ENCODE data around the gene TYW3. TPM values are rescaled to one million over a fixed set of nuclear protein-coding genes. Genes with fewer than 3 reads are reported as not detected.
"Not testable (repeated sequence)": the region's sequence is repeated elsewhere in the genome, so short reads cannot be mapped to it uniquely, and the experiment has no call there.

Gene TYW3
- total RNA-seq, 1 donor from 2014 or later, result 14.5 TPM

GRCh38 chr1:74731399-74732052, 1.4 kb upstream of the TYW3 start:
- no peak for DNase-seq

- peak; percentile 16 for DNase-seq
Measured at GRCh38 chr1:74732071-74732946, 643 bp upstream of the TYW3 start.

GRCh38 chr1:74733604-74734484, 892 bp downstream of the TYW3 start:
- peak; percentile 90 for DNase-seq

GRCh38 chr1:74737333-74737732, 4.4 kb downstream of the TYW3 start:
- no peak for DNase-seq

GRCh38 chr1:74740307-74740980, 7.5 kb downstream of the TYW3 start:
- DNase-seq, result not testable (repeated sequence)

- DNase-seq, result not testable (repeated sequence)
Measured at GRCh38 chr1:74745247-74745646, 12.3 kb downstream of the TYW3 start.

- DNase-seq, result no peak
Measured at GRCh38 chr1:74748960-74749359, 16.0 kb downstream of the TYW3 start.

- DNase-seq, result no peak
Measured at GRCh38 chr1:74753104-74753503, 20.2 kb downstream of the TYW3 start.

- no peak for DNase-seq
Measured at GRCh38 chr1:74755475-74755874, 22.5 kb downstream of the TYW3 start.

GRCh38 chr1:74756650-74757049, 23.7 kb downstream of the TYW3 start:
- not testable (repeated sequence) for DNase-seq

GRCh38 chr1:74763807-74764206, 30.9 kb downstream of the TYW3 start:
- DNase-seq, result no peak

- DNase-seq, result no peak
Measured at GRCh38 chr1:74766579-74766978, 33.6 kb downstream of the TYW3 start.

GRCh38 chr1:74767490-74767889, 34.5 kb downstream of the TYW3 start:
- DNase-seq, result no peak

- DNase-seq, result peak; percentile 81
Measured at GRCh38 chr1:74771913-74772515, 39.1 kb downstream of the TYW3 start.

GRCh38 chr1:74772945-74773344, 40.0 kb downstream of the TYW3 start:
- no peak for DNase-seq

GRCh38 chr1:74773582-74773981, 40.6 kb downstream of the TYW3 start:
- DNase-seq, result no peak

- DNase-seq, result no peak
Measured at GRCh38 chr1:74775735-74776134, 42.8 kb downstream of the TYW3 start.

GRCh38 chr1:74777525-74777924, 44.6 kb downstream of the TYW3 start:
- DNase-seq, result no peak

GRCh38 chr1:74779750-74780149, 46.8 kb downstream of the TYW3 start:
- no peak for DNase-seq

- no peak for DNase-seq
Measured at GRCh38 chr1:74780594-74780993, 47.6 kb downstream of the TYW3 start.

- DNase-seq, result no peak
Measured at GRCh38 chr1:74785944-74786343, 53.0 kb downstream of the TYW3 start.

GRCh38 chr1:74790453-74790852, 57.5 kb downstream of the TYW3 start:
- DNase-seq, result no peak

All from tongue (tissue), 2 donors.